ENCODE measurements around the gene PRKG1.

PRKG1 gene

GRCh38 chr10:51052163-51052562 lies 22.1 kb upstream of the PRKG1 start:
- Histone ChIP-seq H3K27ac (ENCODE audit: low read depth, low read length, severe bottlenecking) (no peak overlapping the region), H3K4me3 (ENCODE audit: extremely low read depth, insufficient read depth, low read length, poor library complexity, severe bottlenecking) (no peak overlapping the region), H3K9me3 (ENCODE audit: control insufficient read depth, low read length) (no peaks in the 10 kb centered on the region)

GRCh38 chr10:51057925-51058324 lies 16.4 kb upstream of the PRKG1 start:
- no peak overlapping the region for H3K27ac ChIP-seq (ENCODE audit: low read depth, low read length, severe bottlenecking)
- H3K9me3 ChIP-seq (ENCODE audit: control insufficient read depth, low read length), result no peaks in the 10 kb centered on the region
- no peaks in the 10 kb centered on the region for H3K4me1 ChIP-seq (ENCODE audit: control insufficient read depth, insufficient read depth, low read length, poor library complexity, severe bottlenecking)
- 83 to 100% methylated on average over 1 of the region's 4 CpGs for WGBS, 2 experiments (ENCODE audit: insufficient coverage in 2 of 2)
- H3K4me3 ChIP-seq (ENCODE audit: extremely low read depth, insufficient read depth, low read length, poor library complexity, severe bottlenecking), result no peak overlapping the region
- H3K36me3 ChIP-seq (ENCODE audit: control insufficient read depth, insufficient read depth, low read length), result no peaks in the 10 kb centered on the region

More at GRCh38 chr10:51052163-51052562, 22.1 kb upstream of the PRKG1 start:
- no peaks in the 10 kb centered on the region for H3K4me1 ChIP-seq (ENCODE audit: control insufficient read depth, insufficient read depth, low read length, poor library complexity, severe bottlenecking)
- H3K36me3 ChIP-seq (ENCODE audit: control insufficient read depth, insufficient read depth, low read length), result no peaks in the 10 kb centered on the region

GRCh38 chr10:51063166-51063565 lies 11.1 kb upstream of the PRKG1 start:
- Histone ChIP-seq H3K9me3 (ENCODE audit: control insufficient read depth, low read length) (no peaks in the 10 kb centered on the region), H3K27ac (ENCODE audit: low read depth, low read length, severe bottlenecking) (no peak overlapping the region), H3K36me3 (ENCODE audit: control insufficient read depth, insufficient read depth, low read length) (no peaks in the 10 kb centered on the region), H3K4me1 (ENCODE audit: control insufficient read depth, insufficient read depth, low read length, poor library complexity, severe bottlenecking) (no peaks in the 10 kb centered on the region), H3K4me3 (ENCODE audit: extremely low read depth, insufficient read depth, low read length, poor library complexity, severe bottlenecking) (no peak overlapping the region)
- no CpG with 5 or more reads among the region's 4 CpGs for WGBS, 2 experiments (ENCODE audit: insufficient coverage in 2 of 2)

GRCh38 chr10:51063659-51064535 lies 10.4 kb upstream of the PRKG1 start:
- Histone ChIP-seq H3K9me3 (ENCODE audit: control insufficient read depth, low read length) (no peaks in the 10 kb centered on the region), H3K4me1 (ENCODE audit: control insufficient read depth, insufficient read depth, low read length, poor library complexity, severe bottlenecking) (no peaks in the 10 kb centered on the region), H3K36me3 (ENCODE audit: control insufficient read depth, insufficient read depth, low read length) (no peaks in the 10 kb centered on the region), H3K4me3 (ENCODE audit: extremely low read depth, insufficient read depth, low read length, poor library complexity, severe bottlenecking) (no peak overlapping the region), H3K27ac (ENCODE audit: low read depth, low read length, severe bottlenecking) (no peak overlapping the region)
- 0 to 15% methylated on average over 1 of the region's 2 CpGs for WGBS, 2 experiments (ENCODE audit: insufficient coverage in 2 of 2)

GRCh38 chr10:51066231-51066630 lies 8.1 kb upstream of the PRKG1 start:
- no peaks in the 10 kb centered on the region for H3K36me3 ChIP-seq (ENCODE audit: control insufficient read depth, insufficient read depth, low read length)
- no peaks in the 10 kb centered on the region for H3K4me1 ChIP-seq (ENCODE audit: control insufficient read depth, insufficient read depth, low read length, poor library complexity, severe bottlenecking)
- WGBS, 2 experiments (ENCODE audit: insufficient coverage in 2 of 2), result no CpG with 5 or more reads among the region's 1 CpG
- no peaks in the 10 kb centered on the region for H3K9me3 ChIP-seq (ENCODE audit: control insufficient read depth, low read length)
- no peak overlapping the region for H3K27ac ChIP-seq (ENCODE audit: low read depth, low read length, severe bottlenecking)
- no peak overlapping the region for H3K4me3 ChIP-seq (ENCODE audit: extremely low read depth, insufficient read depth, low read length, poor library complexity, severe bottlenecking)

GRCh38 chr10:51072210-51072609 lies 2.1 kb upstream of the PRKG1 start:
- peaks cover 2% of the 10 kb centered on the region for H3K4me1 ChIP-seq (ENCODE audit: control insufficient read depth, insufficient read depth, low read length, poor library complexity, severe bottlenecking)
- no peaks in the 10 kb centered on the region for H3K9me3 ChIP-seq (ENCODE audit: control insufficient read depth, low read length)
- no peak overlapping the region for H3K27ac ChIP-seq (ENCODE audit: low read depth, low read length, severe bottlenecking)
- no peaks in the 10 kb centered on the region for H3K36me3 ChIP-seq (ENCODE audit: control insufficient read depth, insufficient read depth, low read length)
- H3K4me3 ChIP-seq (ENCODE audit: extremely low read depth, insufficient read depth, low read length, poor library complexity, severe bottlenecking), result no peak overlapping the region

GRCh38 chr10:51072921-51073434 lies 1.3 kb upstream of the PRKG1 start:
- H3K9me3 ChIP-seq (ENCODE audit: control insufficient read depth, low read length), result no peaks in the 10 kb centered on the region
- WGBS, 2 experiments (ENCODE audit: insufficient coverage in 2 of 2), result 92 to 93% methylated on average over 2 to 5 of the region's 5 CpGs
- no peaks in the 10 kb centered on the region for H3K36me3 ChIP-seq (ENCODE audit: control insufficient read depth, insufficient read depth, low read length)
- H3K4me1 ChIP-seq (ENCODE audit: control insufficient read depth, insufficient read depth, low read length, poor library complexity, severe bottlenecking), result peaks cover 2% of the 10 kb centered on the region
- H3K4me3 ChIP-seq (ENCODE audit: extremely low read depth, insufficient read depth, low read length, poor library complexity, severe bottlenecking), result no peak overlapping the region
- H3K27ac ChIP-seq (ENCODE audit: low read depth, low read length, severe bottlenecking), result no peak overlapping the region

- H3K4me3 ChIP-seq (ENCODE audit: extremely low read depth, insufficient read depth, low read length, poor library complexity, severe bottlenecking), result peak overlapping the region; percentile 58
- 2 to 3% methylated on average over 23 to 28 of the region's 50 CpGs for WGBS, 2 experiments (ENCODE audit: insufficient coverage in 2 of 2)
- no peak overlapping the region for H3K27ac ChIP-seq (ENCODE audit: low read depth, low read length, severe bottlenecking)
- peaks cover 2% of the 10 kb centered on the region for H3K4me1 ChIP-seq (ENCODE audit: control insufficient read depth, insufficient read depth, low read length, poor library complexity, severe bottlenecking)
- no peaks in the 10 kb centered on the region for H3K9me3 ChIP-seq (ENCODE audit: control insufficient read depth, low read length)
- no peaks in the 10 kb centered on the region for H3K36me3 ChIP-seq (ENCODE audit: control insufficient read depth, insufficient read depth, low read length)
Measured at GRCh38 chr10:51073453-51074237, 642 bp upstream of the PRKG1 start.

- H3K36me3 ChIP-seq (ENCODE audit: control insufficient read depth, insufficient read depth, low read length), result no peaks in the 10 kb centered on the region
- H3K9me3 ChIP-seq (ENCODE audit: control insufficient read depth, low read length), result no peaks in the 10 kb centered on the region
- peak overlapping the region; percentile 58 for H3K4me3 ChIP-seq (ENCODE audit: extremely low read depth, insufficient read depth, low read length, poor library complexity, severe bottlenecking)
- no peak overlapping the region for H3K27ac ChIP-seq (ENCODE audit: low read depth, low read length, severe bottlenecking)
- 35 to 44% methylated on average over 2 to 6 of the region's 18 CpGs for WGBS, 2 experiments (ENCODE audit: insufficient coverage in 2 of 2)
- peaks cover 2% of the 10 kb centered on the region for H3K4me1 ChIP-seq (ENCODE audit: control insufficient read depth, insufficient read depth, low read length, poor library complexity, severe bottlenecking)
Measured at GRCh38 chr10:51075043-51075872, 971 bp downstream of the PRKG1 start.

GRCh38 chr10:51075873-51076229 lies 1.6 kb downstream of the PRKG1 start:
- H3K4me1 ChIP-seq (ENCODE audit: control insufficient read depth, insufficient read depth, low read length, poor library complexity, severe bottlenecking), result peaks cover 2% of the 10 kb centered on the region
- H3K27ac ChIP-seq (ENCODE audit: low read depth, low read length, severe bottlenecking), result no peak overlapping the region
- WGBS, 2 experiments (ENCODE audit: insufficient coverage in 2 of 2), result no CpG with 5 or more reads among the region's 6 CpGs
- H3K4me3 ChIP-seq (ENCODE audit: extremely low read depth, insufficient read depth, low read length, poor library complexity, severe bottlenecking), result no peak overlapping the region
- H3K36me3 ChIP-seq (ENCODE audit: control insufficient read depth, insufficient read depth, low read length), result no peaks in the 10 kb centered on the region
- H3K9me3 ChIP-seq (ENCODE audit: control insufficient read depth, low read length), result no peaks in the 10 kb centered on the region
